Loucy (cell line): ENCODE results near the gene PHTF2.

ENCODE experiments used
- H2AFZ ChIP-seq: fragments of 200-600 bp; sonication (generic); 2 replicates; pipeline ENCODE4 v1.6.0; 2016; ENCODE audit warnings: antibody characterized with exemption, mild to moderate bottlenecking, low read length, moderate library complexity
- H3F3A ChIP-seq: fragments of 200-600 bp; 2 replicates; pipeline ENCODE4 v1.6.0; 2016; ENCODE audit warnings: antibody characterized with exemption, low read depth, mild to moderate bottlenecking
- H3K27me3 ChIP-seq: fragments of 200-600 bp; sonication (generic); 2 replicates; pipeline ENCODE4 v1.6.1; 2014; ENCODE audit warnings: low read length, mild to moderate bottlenecking; ENCODE audit not compliant: insufficient read depth, poor library complexity, severe bottlenecking
- H3K36me3 ChIP-seq: fragments of 200-600 bp; sonication (generic); 2 replicates; pipeline ENCODE4 v1.6.1; 2016; ENCODE audit warnings: low read length; ENCODE audit not compliant: insufficient read depth
- H3K4me1 ChIP-seq: fragments of 200-600 bp; sonication (generic); 2 replicates; pipeline ENCODE4 v1.5.1; 2014; ENCODE audit warnings: low read length, mild to moderate bottlenecking; ENCODE audit not compliant: insufficient read depth, poor library complexity, severe bottlenecking
- H3K4me2 ChIP-seq: fragments of 200-600 bp; sonication (generic); 2 replicates; pipeline ENCODE4 v1.6.0; 2014; ENCODE audit warnings: antibody characterized with exemption, low read length, low read depth, mild to moderate bottlenecking; ENCODE audit not compliant: poor library complexity, severe bottlenecking
- H3K4me3 ChIP-seq: fragments of 200-600 bp; sonication (generic); 2 replicates; pipeline ENCODE4 v1.5.1; 2014; ENCODE audit warnings: low read length, mild to moderate bottlenecking, mixed read lengths; ENCODE audit not compliant: poor library complexity, severe bottlenecking
- H3K79me2 ChIP-seq: fragments of 200-600 bp; sonication (generic); 2 replicates; pipeline ENCODE4 v1.6.1; 2014; ENCODE audit warnings: low read length; ENCODE audit not compliant: insufficient read depth
- H3K9ac ChIP-seq: fragments of 200-600 bp; sonication (generic); 2 replicates; pipeline ENCODE4 v1.6.0; 2014; ENCODE audit warnings: mild to moderate bottlenecking, low read depth, low read length, moderate library complexity; ENCODE audit not compliant: poor library complexity, severe bottlenecking
- H3K9me2 ChIP-seq: fragments of 200-600 bp; sonication (generic); replicated peaks from 2 replicates; pipeline ENCODE4 v1.6.1; 2016; ENCODE audit warnings: low read depth, low read length, mixed read lengths
- H3K9me3 ChIP-seq: fragments of 200-600 bp; sonication (generic); 2 replicates; pipeline ENCODE4 v1.6.1; 2014; ENCODE audit warnings: mild to moderate bottlenecking, antibody characterized with exemption, low read length, low read depth; ENCODE audit not compliant: insufficient read depth
- H4K20me1 ChIP-seq: fragments of 200-600 bp; sonication (generic); 2 replicates; pipeline ENCODE4 v1.6.0; 2014; ENCODE audit warnings: antibody characterized with exemption, low read length, mild to moderate bottlenecking; ENCODE audit not compliant: insufficient read depth, poor library complexity, severe bottlenecking
- CTCF ChIP-seq: fragments of 200-600 bp; sonication (generic); conservative IDR thresholded peaks from 2 replicates; pipeline ENCODE4 v1.5.1; 2014; ENCODE audit warnings: mild to moderate bottlenecking, antibody characterized with exemption, low read length
- EZH2phosphoT487 ChIP-seq: fragments of 200-600 bp; IDR thresholded peaks from 2 replicates; pipeline ENCODE4 v1.6.1; 2018; ENCODE audit warnings: antibody characterized with exemption, mild to moderate bottlenecking, moderate library complexity, borderline replicate concordance

Gene PHTF2

GRCh38 chr7:77933394-77933793 lies 134.8 kb downstream of the PHTF2 start:
- no peaks in the 10 kb centered on the region for H3K9me3 ChIP-seq
- H3K9me2 ChIP-seq, result no peaks in the 10 kb centered on the region
- TF ChIP-seq CTCF (no peak), EZH2phosphoT487 (no peak)
- H3K27me3 ChIP-seq, result no peaks in the 10 kb centered on the region
- no peak overlapping the region for H3K4me2 ChIP-seq
- no peaks in the 10 kb centered on the region; the same call in 1 of the 2 replicates for H3K36me3 ChIP-seq
- no peaks in the 10 kb centered on the region for H3K4me1 ChIP-seq
- H2AFZ ChIP-seq, result no peak overlapping the region
- no peaks in the 10 kb centered on the region for H4K20me1 ChIP-seq
- H3K9ac ChIP-seq, result no peak overlapping the region
- H3F3A ChIP-seq, result no peaks in the 10 kb centered on the region
- no peaks in the 10 kb centered on the region for H3K79me2 ChIP-seq
- no peak overlapping the region for H3K4me3 ChIP-seq

DNA sequence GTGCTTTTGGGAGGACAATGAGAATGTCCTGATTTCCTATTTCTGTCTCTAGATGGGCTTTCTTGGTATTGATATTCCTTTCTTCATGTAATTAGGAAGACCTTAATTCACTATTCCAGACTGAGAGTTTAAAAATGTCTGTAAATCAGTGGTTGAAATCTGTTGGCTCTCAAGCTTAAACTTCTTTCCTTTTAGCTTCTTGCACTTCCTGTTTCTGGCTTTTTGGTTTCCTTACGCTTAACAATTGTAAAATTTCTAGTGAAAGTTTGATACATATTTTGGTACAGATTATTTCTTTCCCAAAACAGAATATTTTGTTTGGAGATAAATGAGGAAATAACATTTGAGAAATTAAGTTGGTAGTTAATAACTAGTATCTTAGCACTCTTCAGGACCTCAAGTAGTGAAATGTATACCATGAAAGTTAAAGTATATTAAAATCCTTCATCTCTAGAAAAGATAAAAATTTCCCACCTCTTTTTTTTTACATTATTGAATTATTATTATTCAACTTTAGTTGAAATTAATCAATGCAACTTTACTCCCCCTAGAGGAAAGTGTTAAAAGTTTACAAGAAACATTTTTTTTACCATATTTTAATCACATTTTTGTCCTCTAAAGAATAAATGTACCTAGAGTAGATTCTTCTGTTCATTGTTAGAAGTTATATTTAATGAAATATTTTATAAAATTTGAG lies 137.2 kb downstream of the PHTF2 start:
- TF ChIP-seq CTCF (no peak; the same call in 1 of the 2 replicates), EZH2phosphoT487 (no peak)
- Histone ChIP-seq H3K27me3 (no peaks in the 10 kb centered on the region), H3K9me2 (no peaks in the 10 kb centered on the region), H3K79me2 (no peaks in the 10 kb centered on the region), H3K4me3 (no peak overlapping the region), H3K9me3 (no peaks in the 10 kb centered on the region), H3F3A (no peaks in the 10 kb centered on the region), H3K9ac (no peak overlapping the region), H4K20me1 (no peaks in the 10 kb centered on the region), H3K4me2 (peak overlapping the region; percentile 7), H2AFZ (no peak overlapping the region), H3K4me1 (no peaks in the 10 kb centered on the region), H3K36me3 (no peaks in the 10 kb centered on the region)

DNA sequence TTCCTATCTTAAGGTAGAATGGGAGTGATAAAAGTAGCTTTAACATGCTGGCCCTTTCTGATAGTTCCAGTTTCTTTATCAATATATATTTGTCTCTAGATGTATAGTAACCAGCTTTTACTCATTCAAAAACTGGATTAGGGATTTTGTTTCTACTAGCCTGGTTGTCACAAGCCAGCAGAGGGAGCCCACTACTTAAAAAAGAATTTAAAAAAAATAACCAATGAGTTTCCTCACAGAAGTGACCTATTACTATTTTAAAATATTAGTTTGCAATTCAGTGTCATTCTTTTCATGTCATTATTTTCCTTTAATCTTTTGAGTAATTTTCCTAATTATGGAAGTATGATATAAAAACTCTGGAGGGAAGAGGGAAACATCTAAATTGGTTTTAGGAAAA lies 142.1 kb downstream of the PHTF2 start:
- Histone ChIP-seq H3K4me1 (no peaks in the 10 kb centered on the region), H3K9me2 (no peaks in the 10 kb centered on the region), H3K79me2 (no peaks in the 10 kb centered on the region), H3K9ac (no peak overlapping the region), H3K27me3 (no peaks in the 10 kb centered on the region), H3K4me2 (no peak overlapping the region), H3K36me3 (no peaks in the 10 kb centered on the region), H4K20me1 (no peaks in the 10 kb centered on the region), H3K9me3 (no peaks in the 10 kb centered on the region), H2AFZ (no peak overlapping the region), H3F3A (no peaks in the 10 kb centered on the region), H3K4me3 (no peak overlapping the region)
- TF ChIP-seq CTCF (peak; percentile 75), EZH2phosphoT487 (no peak)
